Lower lobe of right lung (tissue), 2 donors: Measurements from ENCODE around the gene PTPRG. TPM values are rescaled to one million over a fixed set of nuclear protein-coding genes. Genes with fewer than 3 reads are reported as not detected.

Experiments used
- ATAC-seq, 2 donors: fragments of 200-7000 bp; cut with Tn5 transposase; one replicate each; pipeline ENCODE4 v1.9.1; 2020 to 2022; ENCODE audit warnings: mild to moderate bottlenecking in 2 of 2, moderate library complexity in 2 of 2
- DNase-seq: peaks from one replicate; pipeline ENCODE4 v3.0.0-alpha.2; 2020
- H3K27ac ChIP-seq: fragments of 200-600 bp; one replicate; pipeline ENCODE4 v1.8.0; 2022
- H3K27me3 ChIP-seq: fragments of 200-600 bp; one replicate; pipeline ENCODE4 v1.8.0; 2022; ENCODE audit warnings: low read depth
- H3K36me3 ChIP-seq: fragments of 200-600 bp; one replicate; pipeline ENCODE4 v1.8.0; 2022; ENCODE audit warnings: mild to moderate bottlenecking
- H3K4me1 ChIP-seq: fragments of 200-600 bp; one replicate; pipeline ENCODE4 v1.8.0; 2022
- H3K4me3 ChIP-seq: fragments of 200-600 bp; one replicate; pipeline ENCODE4 v1.8.0; 2022; ENCODE audit warnings: mild to moderate bottlenecking
- H3K9me3 ChIP-seq: fragments of 200-600 bp; one replicate; pipeline ENCODE4 v1.8.0; 2022
- CTCF ChIP-seq: fragments of 200-600 bp; IDR thresholded peaks from one replicate; pipeline ENCODE4 v1.8.0; 2022; ENCODE audit warnings: antibody characterized with exemption, mild to moderate bottlenecking
- intact Hi-C: fragments of 100-400 bp; cut with DNase I; formaldehyde crosslinking; loops from one replicate; pipeline ENCODE4 v1.11.0; 2022
- total RNA-seq: library from RNA; stranded (reverse); fragmentation: NEBNext Ultra II Directional; extraction: Animal tissue kit (Norgen Biotek cat#: 25700); gene quantifications from one replicate; pipeline ENCODE4 v1.2.1, GENCODE V29; 2021
- donor health status: DM: no; HTN: yes; CAD: no; lungs with severe emphysema.

Gene PTPRG
- total RNA-seq, 1 donor from 2014 or later: 67.6 TPM

- H3K36me3 ChIP-seq: no peaks in the 10 kb centered on the region
- no peak overlapping the region for H3K27ac ChIP-seq
- no peak for TF ChIP-seq CTCF
- no peak overlapping the region for H3K4me3 ChIP-seq
- no peak for DNase-seq
- no peaks in the 10 kb centered on the region for H3K9me3 ChIP-seq
- peak; percentile 31 to 57 for ATAC-seq
- no peaks in the 10 kb centered on the region for H3K27me3 ChIP-seq
- peaks cover 16% of the 10 kb centered on the region for H3K4me1 ChIP-seq
- intact Hi-C loops: no loop called here
Observed at GRCh38 chr3:61612211-61613194, 51.1 kb downstream of the PTPRG start.

- no peak overlapping the region for H3K4me3 ChIP-seq
- peaks cover 21% of the 10 kb centered on the region for H3K4me1 ChIP-seq
- no peaks in the 10 kb centered on the region for H3K27me3 ChIP-seq
- no peak for ATAC-seq
- intact Hi-C loops: no loop called here
- TF ChIP-seq CTCF: no peak
- no peaks in the 10 kb centered on the region for H3K9me3 ChIP-seq
- no peak for DNase-seq
- no peaks in the 10 kb centered on the region for H3K36me3 ChIP-seq
- no peak overlapping the region for H3K27ac ChIP-seq
Observed at GRCh38 chr3:61613666-61614065, 52.3 kb downstream of the PTPRG start.

GRCh38 chr3:61615643-61616042, 54.3 kb downstream of the PTPRG start:
- DNase-seq (no peak), ATAC-seq (no peak)
- Histone ChIP-seq H3K27ac (no peak overlapping the region), H3K4me1 (peaks cover 21% of the 10 kb centered on the region), H3K36me3 (no peaks in the 10 kb centered on the region), H3K9me3 (no peaks in the 10 kb centered on the region), H3K4me3 (no peak overlapping the region), H3K27me3 (no peaks in the 10 kb centered on the region)
- no peak for TF ChIP-seq CTCF
- intact Hi-C loops: no loop called here

GRCh38 chr3:61616586-61616985, 55.2 kb downstream of the PTPRG start:
- Histone ChIP-seq H3K4me1 (peaks cover 21% of the 10 kb centered on the region), H3K27ac (no peak overlapping the region), H3K27me3 (no peaks in the 10 kb centered on the region), H3K9me3 (no peaks in the 10 kb centered on the region), H3K4me3 (no peak overlapping the region), H3K36me3 (no peaks in the 10 kb centered on the region)
- intact Hi-C loops: no loop called here
- no peak for TF ChIP-seq CTCF
- DNase-seq (no peak), ATAC-seq (no peak)

DNA sequence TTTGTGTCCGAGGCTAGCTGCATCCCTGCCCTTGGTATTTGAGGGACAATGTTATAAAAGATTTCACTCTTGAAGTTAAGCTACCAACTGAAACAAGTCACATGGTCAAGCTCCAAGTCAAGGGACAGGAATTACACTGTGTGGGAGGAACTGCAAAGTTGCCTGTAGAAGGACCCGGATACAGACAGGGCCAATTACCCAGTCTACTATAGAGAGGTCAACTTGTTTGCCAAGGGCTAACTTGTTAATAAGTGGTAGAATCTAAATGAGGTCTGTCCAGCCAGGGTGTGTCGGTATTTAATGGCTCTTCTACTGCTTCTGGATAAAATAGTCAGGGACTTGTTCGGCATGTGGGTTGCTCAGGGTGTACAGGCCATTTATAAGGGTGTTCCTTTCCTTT, 55.7 kb downstream of the PTPRG start:
- TF ChIP-seq CTCF: no peak
- no peak overlapping the region for H3K27ac ChIP-seq
- ATAC-seq: peak; percentile 48 to 72

More for the DNA sequence above, 55.7 kb downstream of the PTPRG start:
- H3K36me3 ChIP-seq: no peaks in the 10 kb centered on the region
- no peak for DNase-seq
- H3K4me3 ChIP-seq: no peak overlapping the region
- H3K4me1 ChIP-seq: peaks cover 19% of the 10 kb centered on the region
- intact Hi-C loops: no loop called here
- no peaks in the 10 kb centered on the region for H3K9me3 ChIP-seq
- H3K27me3 ChIP-seq: no peaks in the 10 kb centered on the region
